HG03442 (cell line): ENCODE measurements around the gene INTS15.

Experiments used
- ATAC-seq: cut with Tn5 transposase; IDR thresholded peaks from one replicate; pipeline ENCODE4 v1.9.1; 2021; ENCODE audit warnings: mild to moderate bottlenecking, moderate library complexity; ENCODE audit not compliant: unreplicated experiment

INTS15 gene

GRCh38 chr7:6655636-6656385 is 66.0 kb downstream of the INTS15 start:
- no peak for ATAC-seq

DNA sequence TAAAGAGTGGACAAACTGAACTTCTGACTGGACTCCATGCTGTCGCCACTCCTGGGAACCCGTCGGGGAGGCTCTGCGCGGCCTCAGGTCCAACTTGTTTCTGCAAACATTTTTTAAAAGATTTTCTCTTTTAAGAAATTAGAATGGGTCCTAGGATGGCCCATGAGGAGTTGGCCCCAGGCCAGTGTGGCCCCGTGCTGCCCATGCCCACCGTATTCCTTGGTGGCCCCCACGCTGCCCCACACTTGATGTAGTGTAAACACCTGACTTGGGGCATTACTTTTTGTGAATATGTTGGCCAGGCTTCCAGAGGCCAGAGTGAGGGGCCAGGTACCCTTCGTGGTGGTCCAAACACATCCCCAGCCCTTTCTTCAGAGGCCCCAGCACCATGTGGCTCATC is 66.6 kb downstream of the INTS15 start:
- ATAC-seq = no peak
